Endothelial cell of umbilical vein (primary cell): ENCODE results near the gene TANGO2. TPM values are rescaled to one million over a fixed set of nuclear protein-coding genes. Genes with fewer than 3 reads are reported as not detected.

Experiments used
- BruUV-seq: library from RNA; stranded (reverse); fragments of 400-500 nt; replicated peaks from 2 replicates; lab custom pipeline; 2021; lab: Mats Ljungman, UMichigan
- CTCF ChIA-PET: fragments of 300-600, 350-600 bp; sonication (Branson Sonifier 250); formaldehyde crosslinking; loops from one replicate; lab custom pipeline; 2021; ENCODE audit warnings: antibody characterized with exemption, inconsistent platforms; lab: Charles Lee
- POLR2A ChIA-PET: fragments of 300-600, 350-600 bp; sonication (Branson Sonifier 250); formaldehyde crosslinking; loops from one replicate; lab custom pipeline; 2021; ENCODE audit warnings: antibody characterized with exemption, inconsistent platforms; lab: Charles Lee
- DNase-seq: peaks from one replicate; pipeline ENCODE4 v3.0.0-alpha.2; 2011; ENCODE audit warnings: low read depth, low spot score
- FAIRE-seq: peaks from 2 replicates; lab custom pipeline; 2011; peaks lifted over from hg19 to GRCh38; lab: Jason Lieb, UNC
- H2AFZ ChIP-seq: 2 replicates; pipeline ENCODE4 v1.6.0; 2012; ENCODE audit warnings: low read depth, low read length, control low read depth, inconsistent platforms
- H3K27ac ChIP-seq: 2 replicates; pipeline ENCODE4 v1.5.1; 2011; ENCODE audit warnings: low read depth, mild to moderate bottlenecking, control low read depth, low read length, moderate library complexity; ENCODE audit not compliant: insufficient read depth
- H3K27me3 ChIP-seq, 2 experiments: 2 replicates each; pipeline versions ENCODE4 v1.6.0 to v1.6.1; 2011; ENCODE audit warnings: low read length in 2 of 2, mixed read lengths in 1 of 2; ENCODE audit not compliant: control insufficient read depth in 2 of 2, insufficient read depth in 2 of 2
- H3K36me3 ChIP-seq, 2 experiments: 2 replicates in 1 of 2; 3 replicates in 1 of 2; pipeline ENCODE4 v1.5.1; 2011; ENCODE audit warnings: low read length in 2 of 2, mild to moderate bottlenecking in 1 of 2, moderate library complexity in 1 of 2; ENCODE audit not compliant: control insufficient read depth in 2 of 2, insufficient read depth in 2 of 2; ENCODE audit errors: extremely low read depth in 1 of 2
- H3K4me1 ChIP-seq: 3 replicates; pipeline ENCODE4 v1.5.1; 2011; ENCODE audit warnings: mild to moderate bottlenecking, low read length; ENCODE audit not compliant: control insufficient read depth, insufficient read depth; ENCODE audit errors: extremely low read depth
- H3K4me2 ChIP-seq: 2 replicates; pipeline ENCODE4 v1.6.1; 2011; ENCODE audit warnings: low read length, control low read depth, mixed read lengths; ENCODE audit not compliant: insufficient read depth
- H3K4me3 ChIP-seq, 3 experiments: fragments of 200-600 bp in 1 of 3; sonication (generic), shearing (Covaris generic) in 1 of 3; replicated peaks in 1 of 3; 2 replicates each; pipeline ENCODE4 v1.5.1; 2011 to 2016; ENCODE audit warnings: control low read depth in 3 of 3, low read length in 3 of 3, mild to moderate bottlenecking in 2 of 3, inconsistent platforms in 1 of 3, low read depth in 1 of 3, moderate library complexity in 1 of 3; ENCODE audit not compliant: insufficient read depth in 1 of 3
- H3K79me2 ChIP-seq: 2 replicates; pipeline ENCODE4 v1.6.0; 2012; ENCODE audit warnings: low read length, inconsistent platforms; ENCODE audit not compliant: control insufficient read depth, insufficient read depth
- H3K9ac ChIP-seq: replicated peaks from 2 replicates; pipeline ENCODE3; 2011; ENCODE audit warnings: low read length, control low read depth; ENCODE audit not compliant: insufficient read depth; ENCODE audit errors: extremely low read depth
- H3K9me1 ChIP-seq: replicated peaks from 3 replicates; pipeline ENCODE4 v1.6.0; 2011; ENCODE audit warnings: mild to moderate bottlenecking, low read length; ENCODE audit not compliant: control insufficient read depth, insufficient read depth; ENCODE audit errors: extremely low read depth
- H3K9me3 ChIP-seq: replicated peaks from 2 replicates; pipeline ENCODE4 v1.5.1; 2012; ENCODE audit warnings: low read length, inconsistent platforms; ENCODE audit not compliant: control insufficient read depth, insufficient read depth
- H4K20me1 ChIP-seq: replicated peaks from 2 replicates; pipeline ENCODE3; 2011; ENCODE audit warnings: mild to moderate bottlenecking, low read length; ENCODE audit not compliant: control insufficient read depth, insufficient read depth; ENCODE audit errors: extremely low read depth
- EZH2 ChIP-seq: IDR thresholded peaks from 2 replicates; pipeline ENCODE4 v1.6.1; 2012; ENCODE audit warnings: borderline replicate concordance, low read depth, mild to moderate bottlenecking, moderate library complexity, low read length, inconsistent platforms; ENCODE audit not compliant: severe bottlenecking
- FOS ChIP-seq: IDR thresholded peaks from 2 replicates; pipeline ENCODE4 v1.6.1; 2011; ENCODE audit warnings: mild to moderate bottlenecking, low read length, moderate library complexity, borderline replicate concordance; ENCODE audit not compliant: insufficient read depth
- GATA2 ChIP-seq: IDR thresholded peaks from 2 replicates; pipeline ENCODE4 v1.7.0; 2011; ENCODE audit warnings: low read depth, mild to moderate bottlenecking, moderate library complexity, mixed read lengths, low read length; ENCODE audit not compliant: insufficient read length, insufficient read depth
- JUN ChIP-seq: IDR thresholded peaks from 2 replicates; pipeline ENCODE4 v1.6.1; 2011; ENCODE audit warnings: borderline replicate concordance, low read depth; ENCODE audit not compliant: insufficient read length, insufficient read depth
- MYC ChIP-seq: IDR thresholded peaks from one replicate; pipeline ENCODE4 v1.6.1; 2011; ENCODE audit warnings: mild to moderate bottlenecking, low read depth, low read length
- POLR2A ChIP-seq: IDR thresholded peaks from 2 replicates; pipeline ENCODE4 v1.6.1; 2012; ENCODE audit warnings: low read depth, mild to moderate bottlenecking, control low read depth, low read length
- POLR2AphosphoS5 ChIP-seq: IDR thresholded peaks from 2 replicates; pipeline ENCODE4 v1.6.1; 2012; ENCODE audit warnings: low read depth, mild to moderate bottlenecking, control low read depth, low read length, moderate library complexity; ENCODE audit not compliant: insufficient read depth
- dilution Hi-C: fragments of 300-500 bp; cut with MboI; formaldehyde crosslinking; loops from one replicate; pipeline ENCODE4 v1.15.0; 2019; ENCODE audit warnings: low sequenced_read_pairs; ENCODE audit not compliant: extremely low pct_ligation_motif_present
- intact Hi-C: fragments of 100-400 bp; cut with micrococcal nuclease; formaldehyde crosslinking; loops from one replicate; pipeline ENCODE4 v1.10.0; 2022
- polyA plus RNA-seq, 4 experiments: library from polyadenylated mRNA; depleted of rRNA in 3 of 4; stranded (reverse) in 3 of 4; unstranded in 1 of 4; fragments of >200 nt; gene quantifications; 2 replicates each; pipeline versions ENCODE4 v1.2.1 to v1.2.3, GENCODE V29; 2011 to 2012; ENCODE audit warnings: missing spikeins in 1 of 4
- total RNA-seq: library from RNA; stranded (reverse); gene quantifications from 2 replicates; pipeline ENCODE4 v1.2.3, GENCODE V29; 2021
- TF ChIP-seq, protein P1 (sequence below), 2 donors: IDR thresholded peaks; 1 replicate in 1 of 2; 2 replicates in 1 of 2; pipeline ENCODE4 v1.5.1; 2011; ENCODE audit warnings: low read length in 2 of 2, mild to moderate bottlenecking in 2 of 2, moderate library complexity in 2 of 2, control low read depth in 1 of 2, inconsistent platforms in 1 of 2, low read depth in 1 of 2; ENCODE audit not compliant: insufficient read depth in 1 of 2; ENCODE audit errors: extremely low read depth in 1 of 2
- TF ChIP-seq, protein P2 (sequence below): IDR thresholded peaks from 2 replicates; pipeline ENCODE4 v1.6.1; 2011; ENCODE audit not compliant: insufficient read depth, insufficient read length

The TANGO2 gene
- total and polyA plus RNA-seq, 2 donors (not counting 3 experiments of a cell fraction or from before 2014, with no cell fraction given), result 40.0 to 49.3 TPM

DNA sequence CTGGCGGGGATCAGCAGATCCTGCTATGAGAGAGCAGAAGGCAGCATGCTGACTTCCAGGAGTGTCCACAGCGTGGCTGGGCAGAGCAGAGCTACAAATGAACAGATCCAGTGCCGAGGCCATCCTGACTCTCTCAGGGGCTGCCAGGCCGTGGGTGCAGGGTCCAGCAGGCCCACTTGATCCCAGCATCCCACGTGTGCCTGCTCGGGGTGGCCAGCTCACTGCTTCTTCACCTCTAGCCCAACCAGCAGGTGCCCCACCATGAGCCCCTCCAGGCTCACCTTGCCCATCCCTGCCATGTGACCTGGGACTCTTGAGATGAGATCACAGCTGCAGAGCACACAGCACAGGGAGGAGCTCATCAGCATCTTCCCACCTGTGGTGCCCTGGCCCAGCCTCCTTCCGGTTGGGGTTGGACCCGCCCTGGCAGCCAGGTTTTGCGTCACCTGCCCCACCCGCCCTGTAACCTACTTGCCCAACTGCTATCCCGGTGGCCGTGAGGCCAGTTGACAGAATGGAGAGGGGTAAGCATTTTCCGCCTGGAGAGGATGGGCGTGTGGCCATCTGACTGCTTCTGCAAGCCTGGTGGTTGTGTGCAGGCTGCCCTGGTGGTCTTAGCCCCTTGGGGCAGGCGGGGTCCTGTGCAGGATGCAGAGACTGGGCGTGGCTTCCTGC is 11.0 kb downstream of the TANGO2 start:
- H3K27ac ChIP-seq, result no peak overlapping the region
- CTCF ChIA-PET, result interaction anchor here (1.7 kb wide), 1 partner anchor 10 kb away, joined by 4 read pairs; no protein-coding TSS in a partner anchor
- no TSS peak for BruUV-seq
- H3K27me3 ChIP-seq, result no peaks in the 10 kb centered on the region
- peaks cover 0 to 8% of the 10 kb centered on the region in 2 experiments for H3K36me3 ChIP-seq
- H3K4me3 ChIP-seq, result no peak overlapping the region
- DNase-seq (no peak), FAIRE-seq (no peak)
- TF ChIP-seq, protein P1, sequence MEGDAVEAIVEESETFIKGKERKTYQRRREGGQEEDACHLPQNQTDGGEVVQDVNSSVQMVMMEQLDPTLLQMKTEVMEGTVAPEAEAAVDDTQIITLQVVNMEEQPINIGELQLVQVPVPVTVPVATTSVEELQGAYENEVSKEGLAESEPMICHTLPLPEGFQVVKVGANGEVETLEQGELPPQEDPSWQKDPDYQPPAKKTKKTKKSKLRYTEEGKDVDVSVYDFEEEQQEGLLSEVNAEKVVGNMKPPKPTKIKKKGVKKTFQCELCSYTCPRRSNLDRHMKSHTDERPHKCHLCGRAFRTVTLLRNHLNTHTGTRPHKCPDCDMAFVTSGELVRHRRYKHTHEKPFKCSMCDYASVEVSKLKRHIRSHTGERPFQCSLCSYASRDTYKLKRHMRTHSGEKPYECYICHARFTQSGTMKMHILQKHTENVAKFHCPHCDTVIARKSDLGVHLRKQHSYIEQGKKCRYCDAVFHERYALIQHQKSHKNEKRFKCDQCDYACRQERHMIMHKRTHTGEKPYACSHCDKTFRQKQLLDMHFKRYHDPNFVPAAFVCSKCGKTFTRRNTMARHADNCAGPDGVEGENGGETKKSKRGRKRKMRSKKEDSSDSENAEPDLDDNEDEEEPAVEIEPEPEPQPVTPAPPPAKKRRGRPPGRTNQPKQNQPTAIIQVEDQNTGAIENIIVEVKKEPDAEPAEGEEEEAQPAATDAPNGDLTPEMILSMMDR (IDR thresholded peaks at IDR 0.05; ENCODE audit: extremely low read depth in 1 of 2, insufficient read depth in 1 of 2, low read depth in 1 of 2, low read length in 2 of 2), result no peak
- TF ChIP-seq EZH2, result no peak
- no peak for TF ChIP-seq GATA2
- TF ChIP-seq, protein P2, sequence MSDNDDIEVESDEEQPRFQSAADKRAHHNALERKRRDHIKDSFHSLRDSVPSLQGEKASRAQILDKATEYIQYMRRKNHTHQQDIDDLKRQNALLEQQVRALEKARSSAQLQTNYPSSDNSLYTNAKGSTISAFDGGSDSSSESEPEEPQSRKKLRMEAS, result no peak
- TF ChIP-seq FOS, result no peak
- no peak for TF ChIP-seq JUN
- TF ChIP-seq MYC, result no peak
- no peak for TF ChIP-seq POLR2AphosphoS5
- TF ChIP-seq POLR2A, result no peak
- H3K79me2 ChIP-seq, result no peaks in the 10 kb centered on the region
- no peaks in the 10 kb centered on the region for H3K9me3 ChIP-seq
- H3K4me2 ChIP-seq, result no peak overlapping the region
- no peak overlapping the region for H2AFZ ChIP-seq
- no peaks in the 10 kb centered on the region for H3K9me1 ChIP-seq
- H4K20me1 ChIP-seq, result no peaks in the 10 kb centered on the region
- H3K9ac ChIP-seq, result no peak overlapping the region
- dilution Hi-C loops (no loop called here), intact Hi-C loops (no loop called here)
- POLR2A ChIA-PET, result no interaction called here
- no peaks in the 10 kb centered on the region for H3K4me1 ChIP-seq
